K562 (cell line): ENCODE data around the gene SLC4A5. TPM values are rescaled to one million over a fixed set of nuclear protein-coding genes. Genes with fewer than 3 reads are reported as not detected.

Experiments used
- AFF1 ChIP-seq, 2 experiments: fragments of 450-650 bp; IDR thresholded peaks; 2 replicates each; pipeline ENCODE4 v1.6.1; 2018; ENCODE audit warnings: mild to moderate bottlenecking in 2 of 2, low read depth in 1 of 2; ENCODE audit not compliant: partially characterized antibody in 2 of 2
- JUN ChIP-seq, 2 experiments: sonication (generic) in 1 of 2; formaldehyde crosslinking in 1 of 2; IDR thresholded peaks; 2 replicates each; pipeline versions ENCODE4 v1.6.1 to v1.8.0; 2012 to 2022; ENCODE audit warnings: borderline replicate concordance in 2 of 2, mild to moderate bottlenecking in 2 of 2, improper control_type of control experiment in 1 of 2, low read depth in 1 of 2, low read length in 1 of 2, missing genetic modification reagents in 1 of 2
- OTX1 ChIP-seq: fragments of 450-650 bp; formaldehyde crosslinking; IDR thresholded peaks from 2 replicates; pipeline ENCODE4 v1.4.0; 2022; ENCODE audit warnings: mild to moderate bottlenecking
- POLR2AphosphoS5 ChIP-seq: IDR thresholded peaks from 2 replicates; pipeline ENCODE4 v1.6.1; 2011; ENCODE audit warnings: mild to moderate bottlenecking, low read depth, low read length, moderate library complexity; ENCODE audit not compliant: control insufficient read depth, insufficient read depth
- ZNF436 ChIP-seq: fragments of 250-450, 450-650 bp; sonication (Bioruptor Pico); formaldehyde crosslinking; IDR thresholded peaks from 2 replicates; pipeline ENCODE4 v1.7.0; 2020; ENCODE audit warnings: mild to moderate bottlenecking
- polyA plus RNA-seq, 8 experiments: library from polyadenylated mRNA; depleted of rRNA in 4 of 8; stranded (reverse) in 5 of 8; unstranded in 3 of 8; fragments of >200 nt; fragmentation: Nextera tagmentation in 2 of 8; fragmentation: Illumina TruSeq in 1 of 8; extraction: Ambion mirVana in 2 of 8; extraction: Trizol in 1 of 8; gene quantifications; 2 replicates each; pipeline versions ENCODE4 v1.2.1 to v1.2.3, GENCODE V29; 2011 to 2014; ENCODE audit warnings: inconsistent platforms in 1 of 8, missing spikeins in 1 of 8
- total RNA-seq, 7 experiments: library from RNA; depleted of rRNA in 6 of 7; stranded (reverse); fragments of >200 nt in 6 of 7; fragmentation: Illumina TruSeq in 2 of 7; extraction: Trizol in 2 of 7; gene quantifications; 2 replicates each; pipeline versions ENCODE4 v1.2.1 to v1.2.3, GENCODE V29; 2011 to 2021; ENCODE audit warnings: low replicate concordance in 1 of 7

The SLC4A5 gene
- total and polyA plus RNA-seq, 9 of the 15 experiments (the other 6 are each of a cell fraction or from before 2014, with no cell fraction given) = 0.03 to 0.77 (median 0.14) TPM; not detected in 1

- no peak for TF ChIP-seq AFF1 (IDR thresholded peaks at IDR 0.05; ENCODE audit: low read depth in 1 of 2, partially characterized antibody in 2 of 2)
- no peak for TF ChIP-seq ZNF436
- no peak for TF ChIP-seq OTX1
- no peak for TF ChIP-seq JUN (IDR thresholded peaks at IDR 0.05; ENCODE audit: borderline replicate concordance, low read depth, low read length)
- TF ChIP-seq JUN (CRISPR knock-in tag; IDR thresholded peaks at IDR 0.05; ENCODE audit: borderline replicate concordance) = no peak
- no peak for TF ChIP-seq POLR2AphosphoS5
- TF ChIP-seq, all 486 proteins: peak for 0
Observed at GRCh38 chr2:74307720-74308119, 35.5 kb downstream of the SLC4A5 start (continued).
